HepG2 (cell line): ENCODE results near the gene AASS. TPM values are rescaled to one million over a fixed set of nuclear protein-coding genes. Genes with fewer than 3 reads are reported as not detected.

Experiments
- ATAC-seq: fragments of 200-7000 bp; cut with Tn5 transposase; 3 replicates; pipeline ENCODE4 v1.9.1; 2020; ENCODE audit warnings: mild to moderate bottlenecking, moderate library complexity
- BruUV-seq: library from RNA; stranded (reverse); fragments of 400-500 nt; replicated peaks from 2 replicates; lab custom pipeline; 2021; lab: Mats Ljungman, UMichigan
- CTCF ChIA-PET: fragments of 300-600 bp; formaldehyde crosslinking; extraction: SDS; loops from one replicate; lab custom pipeline; 2021; ENCODE audit warnings: low total read pairs, inconsistent platforms, low intra/inter-chr PET ratio; lab: Yijun Ruan, JAX
- POLR2A ChIA-PET: fragments of 350-600 bp; sonication (Branson Sonifier 250); formaldehyde crosslinking; loops from one replicate; lab custom pipeline; 2020; ENCODE audit warnings: antibody characterized with exemption, inconsistent platforms; lab: Yijun Ruan, JAX
- DNase-seq: peaks from one replicate; pipeline ENCODE4 v3.0.0-alpha.2; 2015; ENCODE audit warnings: low spot score
- FAIRE-seq: peaks from 3 replicates; lab custom pipeline; 2011; peaks lifted over from hg19 to GRCh38; lab: Jason Lieb, UNC
- H2AFZ ChIP-seq: one replicate; pipeline ENCODE4 v1.6.1; 2011; ENCODE audit warnings: low read length, inconsistent platforms
- H3K27ac ChIP-seq: fragments of 300-600 bp; 3 replicates; pipeline ENCODE4 v1.8.0; 2011; ENCODE audit warnings: mixed run types, mild to moderate bottlenecking, mixed read lengths, low read length, inconsistent platforms; ENCODE audit not compliant: insufficient read depth; ENCODE audit errors: extremely low read length
- H3K27me3 ChIP-seq, 2 experiments: fragments of 200-600 bp in 1 of 2; 2 replicates in 1 of 2; 3 replicates in 1 of 2; pipeline versions ENCODE4 v1.6.0 to v1.8.0; 2011; ENCODE audit warnings: low read length in 2 of 2, mild to moderate bottlenecking in 2 of 2, moderate library complexity in 2 of 2, inconsistent platforms in 1 of 2; ENCODE audit not compliant: insufficient read depth in 2 of 2, control insufficient read depth in 1 of 2
- H3K36me3 ChIP-seq, 2 experiments: fragments of 200-600 bp in 1 of 2; replicated peaks in 1 of 2; 2 replicates in 1 of 2; 3 replicates in 1 of 2; pipeline versions ENCODE4 v1.5.1 to v1.8.0; 2011; ENCODE audit warnings: low read length in 2 of 2, inconsistent platforms in 1 of 2; ENCODE audit not compliant: insufficient read depth in 2 of 2, control insufficient read depth in 1 of 2
- H3K4me1 ChIP-seq: 2 replicates; pipeline ENCODE4 v1.5.1; 2012; ENCODE audit warnings: low read length, inconsistent platforms; ENCODE audit not compliant: insufficient read depth
- H3K4me2 ChIP-seq: 2 replicates; pipeline ENCODE4 v1.6.0; 2011; ENCODE audit warnings: low read depth, low read length, inconsistent platforms
- H3K4me3 ChIP-seq, 3 experiments: fragments of 200-600 bp in 1 of 3; sonication (generic), shearing (Covaris generic) in 1 of 3; replicated peaks in 1 of 3; 2 replicates each; pipeline ENCODE4 v1.5.1; 2011 to 2016; ENCODE audit warnings: low read length in 3 of 3, inconsistent platforms in 2 of 3, low read depth in 2 of 3, mild to moderate bottlenecking in 2 of 3, control low read depth in 1 of 3, mixed read lengths in 1 of 3; ENCODE audit not compliant: insufficient read depth in 1 of 3
- H3K79me2 ChIP-seq: one replicate; pipeline ENCODE4 v1.6.1; 2011; ENCODE audit warnings: low read length, inconsistent platforms; ENCODE audit not compliant: insufficient read depth
- H3K9ac ChIP-seq: 2 replicates; pipeline ENCODE4 v1.6.0; 2011; ENCODE audit warnings: mild to moderate bottlenecking, low read depth, low read length, inconsistent platforms; ENCODE audit not compliant: insufficient read depth
- H3K9me3 ChIP-seq: 2 replicates; pipeline ENCODE4 v1.5.1; 2012; ENCODE audit warnings: mild to moderate bottlenecking, low read length
- H4K20me1 ChIP-seq: 2 replicates; pipeline ENCODE4 v1.6.0; 2011; ENCODE audit warnings: inconsistent platforms, mild to moderate bottlenecking, low read length, moderate library complexity; ENCODE audit not compliant: insufficient read depth
- AHR ChIP-seq: IDR thresholded peaks from 2 replicates; pipeline ENCODE4 v1.6.1; 2018; ENCODE audit warnings: missing genetic modification reagents, missing compliant biosample characterization
- CBX5 ChIP-seq: sonication (generic); formaldehyde crosslinking; IDR thresholded peaks from 2 replicates; pipeline ENCODE4 v1.4.0; 2020; ENCODE audit warnings: missing genetic modification reagents, borderline replicate concordance
- E2F5 ChIP-seq: sonication (generic); formaldehyde crosslinking; conservative IDR thresholded peaks from 2 replicates; pipeline ENCODE4 v1.4.0; 2020; ENCODE audit warnings: missing genetic modification reagents
- EP300 ChIP-seq, 3 experiments: sonication (generic) in 1 of 3; formaldehyde crosslinking in 1 of 3; IDR thresholded peaks; 2 replicates each; pipeline versions ENCODE4 v1.5.1 to v1.6.1; 2011 to 2020; ENCODE audit warnings: low read depth in 2 of 3, low read length in 2 of 3, borderline replicate concordance in 1 of 3, improper control_type of control experiment in 1 of 3, mild to moderate bottlenecking in 1 of 3, missing genetic modification reagents in 1 of 3, moderate library complexity in 1 of 3
- HES4 ChIP-seq: sonication (generic); formaldehyde crosslinking; IDR thresholded peaks from 2 replicates; pipeline ENCODE4 v1.9.0; 2021; ENCODE audit warnings: mild to moderate bottlenecking, missing genetic modification reagents, borderline replicate concordance
- KLF12 ChIP-seq: sonication (generic); formaldehyde crosslinking; IDR thresholded peaks from 2 replicates; pipeline ENCODE4 v1.4.0; 2020; ENCODE audit warnings: missing genetic modification reagents, borderline replicate concordance
- PREB ChIP-seq: sonication (generic); formaldehyde crosslinking; IDR thresholded peaks from 2 replicates; pipeline ENCODE4 v1.4.0; 2020; ENCODE audit warnings: missing genetic modification reagents
- REL ChIP-seq: sonication (generic); formaldehyde crosslinking; conservative IDR thresholded peaks from 2 replicates; pipeline ENCODE4 v1.8.0; 2022; ENCODE audit warnings: mild to moderate bottlenecking, missing genetic modification reagents, moderate library complexity
- TBL1XR1 ChIP-seq: fragments of 150-350 bp; IDR thresholded peaks from 2 replicates; pipeline ENCODE4 v1.6.1; 2014; ENCODE audit warnings: borderline replicate concordance, low read length; ENCODE audit not compliant: partially characterized antibody
- ZFP41 ChIP-seq: sonication (generic); formaldehyde crosslinking; IDR thresholded peaks from 2 replicates; pipeline ENCODE4 v1.4.0; 2020; ENCODE audit warnings: mild to moderate bottlenecking, missing genetic modification reagents, borderline replicate concordance
- ZNF10 ChIP-seq: sonication (generic); formaldehyde crosslinking; IDR thresholded peaks from 2 replicates; pipeline ENCODE4 v1.4.0; 2020; ENCODE audit warnings: mild to moderate bottlenecking, low read depth, missing genetic modification reagents, borderline replicate concordance
- ZNF121 ChIP-seq: sonication (generic); formaldehyde crosslinking; IDR thresholded peaks from 2 replicates; pipeline ENCODE4 v1.5.0; 2020; ENCODE audit warnings: mild to moderate bottlenecking, missing genetic modification reagents
- ZNF512 ChIP-seq: sonication (generic); formaldehyde crosslinking; IDR thresholded peaks from 2 replicates; pipeline ENCODE4 v1.4.0; 2020; ENCODE audit warnings: mild to moderate bottlenecking, missing genetic modification reagents
- ZNF660 ChIP-seq: sonication (generic); formaldehyde crosslinking; IDR thresholded peaks from 2 replicates; pipeline ENCODE4 v1.5.1; 2020; ENCODE audit warnings: mild to moderate bottlenecking, low read depth, missing genetic modification reagents, borderline replicate concordance
- WGBS: methylation state at CpG from one replicate; pipeline ENCODE4 v1.1.6; 2017; ENCODE audit warnings: low lambda C conversion rate; 5-methylcytosine and 5-hydroxymethylcytosine counted together
- in situ Hi-C: cut with HindIII; loops from 2 replicates; pipeline ENCODE4 v1.10.0; 2017; ENCODE audit warnings: low pct_unique_long_range_greater_than_20kb; ENCODE audit not compliant: extremely low pct_ligation_motif_present
- intact Hi-C: fragments of 100-400 bp; cut with micrococcal nuclease; formaldehyde crosslinking; loops from one replicate; pipeline ENCODE4 v1.10.0; 2022; ENCODE audit not compliant: unreplicated experiment
- polyA plus RNA-seq, 8 experiments: library from polyadenylated mRNA; depleted of rRNA in 3 of 8; stranded (reverse) in 7 of 8; unstranded in 1 of 8; fragments of >200 nt; fragmentation: Illumina TruSeq in 4 of 8; extraction: Trizol in 4 of 8; gene quantifications; 2 replicates each; pipeline versions ENCODE4 v1.2.1 to v1.2.3, GENCODE V29; 2011 to 2016; ENCODE audit warnings: low read depth in 4 of 8, missing spikeins in 1 of 8, mixed read lengths in 1 of 8; ENCODE audit not compliant: insufficient read depth in 1 of 8
- total RNA-seq, 5 experiments: library from RNA; depleted of rRNA; stranded (reverse); fragments of >200 nt; fragmentation: Illumina TruSeq; extraction: Trizol; gene quantifications; 2 replicates each; pipeline ENCODE4 v1.2.3, GENCODE V29; 2016; ENCODE audit warnings: low read depth in 1 of 5

Gene AASS
- total and polyA plus RNA-seq, 2 of the 13 experiments (the other 11 are each of a cell fraction or from before 2014, with no cell fraction given) = 11.6 to 43.9 TPM

GRCh38 chr7:122056977-122057376, 87.1 kb downstream of the AASS start:
- H3K27me3 ChIP-seq = no peaks in the 10 kb centered on the region
- no peak overlapping the region for H3K4me2 ChIP-seq
- no peaks in the 10 kb centered on the region for H3K9me3 ChIP-seq
- H4K20me1 ChIP-seq = no peaks in the 10 kb centered on the region
- no TSS peak for BruUV-seq
- no peaks in the 10 kb centered on the region for H3K36me3 ChIP-seq
- WGBS = 6% methylated on average over 2 of the region's 2 CpGs
- intact Hi-C loops (no loop called here), in situ Hi-C loops (no loop called here)
- CTCF ChIA-PET = no interaction called here
- H3K27ac ChIP-seq = no peak overlapping the region
- H3K4me1 ChIP-seq = no peaks in the 10 kb centered on the region
- ATAC-seq = no peak
- no peak overlapping the region for H3K9ac ChIP-seq
- no peaks in the 10 kb centered on the region for H3K79me2 ChIP-seq
- no peak overlapping the region for H2AFZ ChIP-seq
- no peak for FAIRE-seq
- no peak overlapping the region for H3K4me3 ChIP-seq
- DNase-seq = no peak
- POLR2A ChIA-PET = no interaction called here
- TF ChIP-seq TBL1XR1 = no peak
- no peak for TF ChIP-seq REL
- no peak for TF ChIP-seq PREB (CRISPR knock-in tag)
- TF ChIP-seq EP300 (IDR thresholded peaks at IDR 0.05; ENCODE audit: low read depth in 2 of 2, low read length in 2 of 2) = no peak
- no peak for TF ChIP-seq EP300 (CRISPR knock-in tag; IDR thresholded peaks at IDR 0.05; ENCODE audit: borderline replicate concordance)
- TF ChIP-seq ZFP41 (CRISPR knock-in tag) = no peak
- no peak for TF ChIP-seq ZNF512 (CRISPR knock-in tag)
- TF ChIP-seq ZNF121 = no peak
- no peak for TF ChIP-seq KLF12 (CRISPR knock-in tag)
- TF ChIP-seq ZNF10 = no peak
- TF ChIP-seq ZNF660 (CRISPR knock-in tag) = no peak
- TF ChIP-seq HES4 (CRISPR knock-in tag) = no peak
- TF ChIP-seq E2F5 (CRISPR knock-in tag) = no peak
- no peak for TF ChIP-seq CBX5 (CRISPR knock-in tag)
- no peak for TF ChIP-seq AHR (CRISPR knock-in tag)
